Neural progenitor cell (in vitro differentiated cells): ENCODE results near the gene RBFOX2.

Experiments
- EZH2 ChIP-seq: fragments of 200-600 bp; sonication (generic); IDR thresholded peaks from 2 replicates; pipeline ENCODE4 v1.6.1; 2017; ENCODE audit warnings: antibody characterized with exemption, mild to moderate bottlenecking, moderate library complexity
- EZH2phosphoT487 ChIP-seq: fragments of 200-600 bp; sonication (generic); IDR thresholded peaks from 2 replicates; pipeline ENCODE4 v1.6.1; 2017; ENCODE audit warnings: antibody characterized with exemption
- TF ChIP-seq, protein P1 (sequence below): fragments of 200-600 bp; sonication (generic); IDR thresholded peaks from 2 replicates; pipeline ENCODE4 v1.5.1; 2017; ENCODE audit warnings: antibody characterized with exemption, mild to moderate bottlenecking

DNA sequence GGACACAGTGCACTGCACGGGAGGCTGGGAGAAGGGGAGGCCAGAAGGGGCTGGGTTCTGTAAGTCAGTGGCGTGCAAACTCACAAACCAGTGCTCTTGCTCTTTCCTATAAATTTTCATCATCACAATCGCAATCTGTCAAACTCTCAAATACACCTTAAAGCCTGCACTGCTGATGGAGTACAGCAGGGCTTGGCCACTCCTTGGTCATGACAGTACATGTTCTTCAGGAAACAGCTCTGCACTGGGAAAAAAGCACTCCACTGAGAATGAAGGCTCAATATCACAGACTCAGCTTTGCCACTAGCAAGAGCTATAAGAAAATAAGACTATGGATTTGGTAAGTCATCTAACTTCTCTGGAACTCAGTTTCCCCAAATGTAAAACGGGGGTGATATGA, 111.0 kb downstream of the RBFOX2 start:
- TF ChIP-seq, protein P1, sequence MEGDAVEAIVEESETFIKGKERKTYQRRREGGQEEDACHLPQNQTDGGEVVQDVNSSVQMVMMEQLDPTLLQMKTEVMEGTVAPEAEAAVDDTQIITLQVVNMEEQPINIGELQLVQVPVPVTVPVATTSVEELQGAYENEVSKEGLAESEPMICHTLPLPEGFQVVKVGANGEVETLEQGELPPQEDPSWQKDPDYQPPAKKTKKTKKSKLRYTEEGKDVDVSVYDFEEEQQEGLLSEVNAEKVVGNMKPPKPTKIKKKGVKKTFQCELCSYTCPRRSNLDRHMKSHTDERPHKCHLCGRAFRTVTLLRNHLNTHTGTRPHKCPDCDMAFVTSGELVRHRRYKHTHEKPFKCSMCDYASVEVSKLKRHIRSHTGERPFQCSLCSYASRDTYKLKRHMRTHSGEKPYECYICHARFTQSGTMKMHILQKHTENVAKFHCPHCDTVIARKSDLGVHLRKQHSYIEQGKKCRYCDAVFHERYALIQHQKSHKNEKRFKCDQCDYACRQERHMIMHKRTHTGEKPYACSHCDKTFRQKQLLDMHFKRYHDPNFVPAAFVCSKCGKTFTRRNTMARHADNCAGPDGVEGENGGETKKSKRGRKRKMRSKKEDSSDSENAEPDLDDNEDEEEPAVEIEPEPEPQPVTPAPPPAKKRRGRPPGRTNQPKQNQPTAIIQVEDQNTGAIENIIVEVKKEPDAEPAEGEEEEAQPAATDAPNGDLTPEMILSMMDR, result no peak
- no peak for TF ChIP-seq EZH2
- no peak for TF ChIP-seq EZH2phosphoT487
